Smooth muscle cell (in vitro differentiated cells): Measurements from ENCODE around the gene MCTP2. TPM values are rescaled to one million over a fixed set of nuclear protein-coding genes. Genes with fewer than 3 reads are reported as not detected.

Experiments used
- DNase-seq: peaks from one replicate; lab custom pipeline; 2025; ENCODE audit not compliant: unreplicated experiment; lab: John Stamatoyannopoulos, UW
- H2AFZ ChIP-seq: fragments of 200-600 bp; sonication (generic); 2 replicates; pipeline ENCODE4 v1.6.0; 2016; ENCODE audit warnings: antibody characterized with exemption, low read depth, mild to moderate bottlenecking
- H3F3A ChIP-seq: fragments of 200-600 bp; sonication (generic); 2 replicates; pipeline ENCODE4 v1.6.0; 2017; ENCODE audit warnings: antibody characterized with exemption, low read depth
- H3K27ac ChIP-seq: fragments of 200-600 bp; sonication (generic); 2 replicates; pipeline ENCODE4 v1.5.1; 2016; ENCODE audit warnings: low read depth, mild to moderate bottlenecking
- H3K27me3 ChIP-seq: fragments of 200-600 bp; sonication (generic); 2 replicates; pipeline ENCODE4 v1.6.1; 2016; ENCODE audit warnings: low read depth, mild to moderate bottlenecking
- H3K36me3 ChIP-seq: fragments of 200-600 bp; sonication (generic); 2 replicates; pipeline ENCODE4 v1.5.1; 2016; ENCODE audit warnings: low read depth
- H3K4me1 ChIP-seq: fragments of 200-600 bp; sonication (generic); 2 replicates; pipeline ENCODE4 v1.5.1; 2016; ENCODE audit warnings: low read depth
- H3K4me2 ChIP-seq: fragments of 200-600 bp; sonication (generic); 2 replicates; pipeline ENCODE4 v1.6.0; 2016; ENCODE audit warnings: mild to moderate bottlenecking
- H3K4me3 ChIP-seq: fragments of 200-600 bp; sonication (generic); 2 replicates; pipeline ENCODE4 v1.5.1; 2016; ENCODE audit warnings: mild to moderate bottlenecking
- H3K79me2 ChIP-seq: fragments of 200-600 bp; sonication (generic); 2 replicates; pipeline ENCODE4 v1.6.0; 2016; ENCODE audit warnings: low read depth, mild to moderate bottlenecking
- H3K9ac ChIP-seq: fragments of 200-600 bp; sonication (generic); 2 replicates; pipeline ENCODE4 v1.6.0; 2016; ENCODE audit warnings: low read depth
- H3K9me3 ChIP-seq: fragments of 200-600 bp; sonication (generic); replicated peaks from 2 replicates; pipeline ENCODE4 v1.5.1; 2016; ENCODE audit warnings: low read depth
- H4K20me1 ChIP-seq: fragments of 200-600 bp; sonication (generic); 2 replicates; pipeline ENCODE4 v1.6.0; 2016; ENCODE audit warnings: low read depth
- WGBS: methylation state at CpG from one replicate; pipeline ENCODE4 v1.1.7; 2016; ENCODE audit warnings: low lambda C conversion rate; 5-methylcytosine and 5-hydroxymethylcytosine counted together
- polyA plus RNA-seq: library from polyadenylated mRNA; unstranded; fragments of >200 nt; fragmentation: Nextera tagmentation; extraction: Ambion mirVana; gene quantifications from 2 replicates; pipeline ENCODE4 v1.2.1, GENCODE V29; 2016
- total RNA-seq: library from RNA; depleted of rRNA; stranded (reverse); fragments of >200 nt; gene quantifications from 2 replicates; pipeline ENCODE4 v1.2.3, GENCODE V29; 2014
- TF ChIP-seq, protein P1 (sequence below): fragments of 200-600 bp; sonication (generic); IDR thresholded peaks from 2 replicates; pipeline ENCODE4 v1.5.1; 2017; ENCODE audit warnings: borderline replicate concordance, mild to moderate bottlenecking, antibody characterized with exemption; ENCODE audit not compliant: insufficient read depth, poor library complexity, severe bottlenecking

Gene MCTP2
- total and polyA plus RNA-seq, 2 experiments from 2014 or later, result 12.1 to 32.1 TPM

DNA sequence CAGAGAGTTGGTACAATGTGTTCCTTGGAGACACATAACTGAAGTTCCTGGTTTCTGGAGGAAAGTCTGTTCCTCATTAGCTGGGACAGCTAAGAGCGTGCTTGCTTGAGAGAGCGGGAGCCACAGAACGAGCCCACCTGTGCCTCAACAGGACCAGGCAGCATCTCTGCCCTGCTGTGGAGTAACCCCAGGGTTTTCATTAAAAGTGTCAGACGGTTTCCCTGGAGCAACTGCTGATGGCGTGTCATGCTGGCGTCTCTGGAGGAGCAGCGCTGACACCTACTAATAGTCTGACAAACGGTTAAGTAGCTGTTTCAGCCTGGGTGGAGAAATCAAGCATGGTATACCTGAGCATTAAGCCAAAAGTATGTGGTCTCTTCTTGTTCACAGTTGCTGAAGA is 150.0 kb downstream of the MCTP2 start:
- TF ChIP-seq, protein P1, sequence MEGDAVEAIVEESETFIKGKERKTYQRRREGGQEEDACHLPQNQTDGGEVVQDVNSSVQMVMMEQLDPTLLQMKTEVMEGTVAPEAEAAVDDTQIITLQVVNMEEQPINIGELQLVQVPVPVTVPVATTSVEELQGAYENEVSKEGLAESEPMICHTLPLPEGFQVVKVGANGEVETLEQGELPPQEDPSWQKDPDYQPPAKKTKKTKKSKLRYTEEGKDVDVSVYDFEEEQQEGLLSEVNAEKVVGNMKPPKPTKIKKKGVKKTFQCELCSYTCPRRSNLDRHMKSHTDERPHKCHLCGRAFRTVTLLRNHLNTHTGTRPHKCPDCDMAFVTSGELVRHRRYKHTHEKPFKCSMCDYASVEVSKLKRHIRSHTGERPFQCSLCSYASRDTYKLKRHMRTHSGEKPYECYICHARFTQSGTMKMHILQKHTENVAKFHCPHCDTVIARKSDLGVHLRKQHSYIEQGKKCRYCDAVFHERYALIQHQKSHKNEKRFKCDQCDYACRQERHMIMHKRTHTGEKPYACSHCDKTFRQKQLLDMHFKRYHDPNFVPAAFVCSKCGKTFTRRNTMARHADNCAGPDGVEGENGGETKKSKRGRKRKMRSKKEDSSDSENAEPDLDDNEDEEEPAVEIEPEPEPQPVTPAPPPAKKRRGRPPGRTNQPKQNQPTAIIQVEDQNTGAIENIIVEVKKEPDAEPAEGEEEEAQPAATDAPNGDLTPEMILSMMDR, result no peak
- no peaks in the 10 kb centered on the region for H3K27me3 ChIP-seq
- H3K27ac ChIP-seq, result no peak overlapping the region
- no peaks in the 10 kb centered on the region for H3K36me3 ChIP-seq
- no peak overlapping the region for H2AFZ ChIP-seq
- no peaks in the 10 kb centered on the region for H4K20me1 ChIP-seq
- H3K9ac ChIP-seq, result no peak overlapping the region
- no peak overlapping the region for H3K4me3 ChIP-seq
- H3F3A ChIP-seq, result no peaks in the 10 kb centered on the region
- H3K9me3 ChIP-seq, result no peaks in the 10 kb centered on the region
- H3K4me2 ChIP-seq, result no peak overlapping the region
- 89% methylated on average over 8 of the region's 8 CpGs for WGBS
- H3K4me1 ChIP-seq, result no peaks in the 10 kb centered on the region
- no peaks in the 10 kb centered on the region for H3K79me2 ChIP-seq
- no peak for DNase-seq

- TF ChIP-seq, protein P1, result no peak
- 95% methylated on average over 3 of the region's 3 CpGs for WGBS
- H4K20me1 ChIP-seq, result no peaks in the 10 kb centered on the region
Measured at GRCh38 chr15:94383041-94383440, 151.7 kb downstream of the MCTP2 start.

DNA sequence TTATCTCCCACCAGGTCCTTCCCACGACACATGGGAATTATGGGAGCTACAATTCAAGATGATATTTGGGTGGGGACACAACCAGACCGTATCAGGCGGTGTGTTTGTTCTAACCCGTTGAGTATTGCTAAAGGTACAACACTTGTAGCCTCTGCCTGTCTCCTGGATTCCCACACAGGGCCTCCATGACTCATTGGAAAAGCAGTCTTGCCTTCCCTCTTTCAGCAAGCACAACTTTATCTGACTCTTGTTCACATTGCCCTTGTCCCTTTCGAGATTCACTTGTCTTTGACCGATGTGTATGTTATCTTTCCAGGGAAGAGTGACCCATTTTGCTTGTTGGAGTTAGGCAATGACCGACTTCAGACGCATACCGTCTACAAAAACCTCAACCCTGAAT is 152.3 kb downstream of the MCTP2 start:
- TF ChIP-seq, protein P1, result no peak
- H3K4me3 ChIP-seq, result no peak overlapping the region

More at GRCh38 chr15:94383041-94383440, 151.7 kb downstream of the MCTP2 start:
- DNase-seq, result no peak
- no peaks in the 10 kb centered on the region for H3K79me2 ChIP-seq
- no peaks in the 10 kb centered on the region for H3K4me1 ChIP-seq
- no peaks in the 10 kb centered on the region for H3K36me3 ChIP-seq
- no peak overlapping the region for H3K27ac ChIP-seq
- H3K9me3 ChIP-seq, result no peaks in the 10 kb centered on the region
- no peak overlapping the region for H3K4me2 ChIP-seq
- no peak overlapping the region for H3K4me3 ChIP-seq
- no peaks in the 10 kb centered on the region for H3F3A ChIP-seq
- no peak overlapping the region for H3K9ac ChIP-seq
- no peak overlapping the region for H2AFZ ChIP-seq
- H3K27me3 ChIP-seq, result no peaks in the 10 kb centered on the region

GRCh38 chr15:94385441-94385840 is 154.1 kb downstream of the MCTP2 start:
- Histone ChIP-seq H3K27ac (no peak overlapping the region), H3K36me3 (no peaks in the 10 kb centered on the region), H4K20me1 (no peaks in the 10 kb centered on the region), H3K9ac (no peak overlapping the region), H3K4me1 (no peaks in the 10 kb centered on the region), H3K4me2 (no peak overlapping the region), H3F3A (no peaks in the 10 kb centered on the region), H3K9me3 (no peaks in the 10 kb centered on the region), H3K4me3 (no peak overlapping the region), H2AFZ (no peak overlapping the region), H3K27me3 (no peaks in the 10 kb centered on the region), H3K79me2 (no peaks in the 10 kb centered on the region)
- TF ChIP-seq, protein P1, result no peak
- WGBS, result 96% methylated on average over 4 of the region's 4 CpGs
- no peak for DNase-seq

More for the DNA sequence above, 152.3 kb downstream of the MCTP2 start:
- no peaks in the 10 kb centered on the region for H3K36me3 ChIP-seq
- no peaks in the 10 kb centered on the region for H3F3A ChIP-seq
- H3K79me2 ChIP-seq, result no peaks in the 10 kb centered on the region
- H3K9ac ChIP-seq, result no peak overlapping the region
- no peak overlapping the region for H2AFZ ChIP-seq
- H3K4me2 ChIP-seq, result no peak overlapping the region
- no peaks in the 10 kb centered on the region for H3K4me1 ChIP-seq
- H3K27ac ChIP-seq, result no peak overlapping the region
- 93% methylated on average over 9 of the region's 9 CpGs for WGBS
- no peak for DNase-seq
- H3K9me3 ChIP-seq, result no peaks in the 10 kb centered on the region
- no peaks in the 10 kb centered on the region for H3K27me3 ChIP-seq
- no peaks in the 10 kb centered on the region for H4K20me1 ChIP-seq
